NCI-H226 (cell line): ENCODE results near the gene MYMK.

Experiments
- DNase-seq: peaks from one replicate; pipeline ENCODE4 v3.0.0-alpha.2; 2015

Gene MYMK

GRCh38 chr9:133534346-133535291 lies 9.9 kb upstream of the MYMK start, which contains the start of gene ADAMTSL2:
TSS of gene ADAMTSL2 (plus strand) at chr9:133534704. CDS start at chr9:133536713, 2,009 bp downstream.
- peak; percentile 73 for DNase-seq

- no peak for DNase-seq
Measured at GRCh38 chr9:133533857-133534256, 9.1 kb upstream of the MYMK start.

- no peak for DNase-seq
Measured at GRCh38 chr9:133532937-133533668, 8.3 kb upstream of the MYMK start.

- no peak for DNase-seq
Measured at GRCh38 chr9:133531293-133531692, 6.5 kb upstream of the MYMK start.

- no peak for DNase-seq
Measured at GRCh38 chr9:133529874-133530273, 5.1 kb upstream of the MYMK start.

GRCh38 chr9:133529457-133529856 lies 4.7 kb upstream of the MYMK start:
- DNase-seq, result no peak

- DNase-seq, result no peak
Measured at GRCh38 chr9:133528876-133529241, 4.1 kb upstream of the MYMK start.

- no peak for DNase-seq
Measured at GRCh38 chr9:133528001-133528875, 3.5 kb upstream of the MYMK start.

GRCh38 chr9:133527444-133527920 lies 2.7 kb upstream of the MYMK start:
- no peak for DNase-seq

- DNase-seq, result peak; percentile 45
Measured at GRCh38 chr9:133526721-133527321, 2.1 kb upstream of the MYMK start.

GRCh38 chr9:133525677-133526076 lies 918 bp upstream of the MYMK start:
- no peak for DNase-seq

- DNase-seq, result no peak
Measured at GRCh38 chr9:133524146-133524545, 613 bp downstream of the MYMK start.

- DNase-seq, result no peak
Measured at GRCh38 chr9:133523106-133523505, 1.7 kb downstream of the MYMK start.

GRCh38 chr9:133522073-133522910 lies 2.5 kb downstream of the MYMK start:
- DNase-seq, result no peak

GRCh38 chr9:133521122-133522072 lies 3.4 kb downstream of the MYMK start:
- DNase-seq, result no peak

- DNase-seq, result no peak
Measured at GRCh38 chr9:133520121-133520835, 4.5 kb downstream of the MYMK start.

GRCh38 chr9:133519693-133520092 lies 5.1 kb downstream of the MYMK start:
- DNase-seq, result no peak

- DNase-seq, result no peak
Measured at GRCh38 chr9:133518706-133519449, 5.9 kb downstream of the MYMK start.

- no peak for DNase-seq
Measured at GRCh38 chr9:133518200-133518599, 6.6 kb downstream of the MYMK start.
